CD4-positive, alpha-beta memory T cell (primary cell): Measurements from ENCODE around the gene KIAA1217. TPM values are rescaled to one million over a fixed set of nuclear protein-coding genes. Genes with fewer than 3 reads are reported as not detected.
"Not testable (repeated sequence)": the region's sequence is repeated elsewhere in the genome, so short reads cannot be mapped to it uniquely, and the experiment has no call there.

ENCODE experiments used
- CTCF ChIA-PET: fragments of 350-600 bp; sonication (Branson Sonifier 250); formaldehyde crosslinking; loops from one replicate; lab custom pipeline; 2021; ENCODE audit warnings: inconsistent platforms; ENCODE audit not compliant: partially characterized antibody; lab: Charles Lee
- POLR2A ChIA-PET: fragments of 350-600 bp; sonication (Branson Sonifier 250); formaldehyde crosslinking; loops from one replicate; lab custom pipeline; 2021; ENCODE audit not compliant: partially characterized antibody; lab: Charles Lee
- DNase-seq, 5 donors: peaks; one replicate each; pipeline versions ENCODE4 v3.0.0 to v3.0.0-alpha.2; 2020 to 2022; ENCODE audit warnings: mixed read lengths in 1 of 5
- H3K27ac ChIP-seq: one replicate; pipeline ENCODE4 v1.7.0; 2013; ENCODE audit warnings: low read depth, low read length
- H3K27me3 ChIP-seq: 2 replicates; pipeline ENCODE4 v1.7.0; 2013; ENCODE audit warnings: mild to moderate bottlenecking, low read length, moderate library complexity; ENCODE audit not compliant: insufficient read depth
- H3K36me3 ChIP-seq: 2 replicates; pipeline ENCODE4 v1.7.0; 2013; ENCODE audit warnings: mild to moderate bottlenecking, low read length, moderate library complexity; ENCODE audit not compliant: insufficient read depth
- H3K4me1 ChIP-seq: 2 replicates; pipeline ENCODE4 v1.7.0; 2013; ENCODE audit warnings: mild to moderate bottlenecking, low read length, moderate library complexity; ENCODE audit not compliant: insufficient read depth
- H3K4me3 ChIP-seq, 2 donors: one replicate each; pipeline ENCODE4 v1.7.0; 2013; ENCODE audit warnings: low read length in 2 of 2, mild to moderate bottlenecking in 1 of 2
- H3K9me3 ChIP-seq, 2 donors: one replicate each; pipeline ENCODE4 v1.7.0; 2013; ENCODE audit warnings: low read length in 2 of 2, control low read depth in 1 of 2; ENCODE audit not compliant: control insufficient read depth in 1 of 2
- H3K27ac Mint-ChIP-seq, 7 donors: one replicate each; pipeline ENCODE4 v1.8.0; 2020 to 2021; ENCODE audit warnings: mixed read lengths in 7 of 7, mild to moderate bottlenecking in 6 of 7, inconsistent platforms in 3 of 7, moderate library complexity in 3 of 7
- H3K27me3 Mint-ChIP-seq, 2 donors: one replicate each; pipeline ENCODE4 v1.8.0; 2020 to 2021; ENCODE audit warnings: mixed read lengths in 2 of 2
- H3K36me3 Mint-ChIP-seq, 2 donors: one replicate each; pipeline ENCODE4 v1.8.0; 2020 to 2021; ENCODE audit warnings: mixed read lengths in 2 of 2, inconsistent platforms in 1 of 2, mild to moderate bottlenecking in 1 of 2
- H3K4me1 Mint-ChIP-seq, 4 donors: one replicate each; pipeline ENCODE4 v1.8.0; 2020 to 2021; ENCODE audit warnings: mixed read lengths in 4 of 4, mild to moderate bottlenecking in 1 of 4
- H3K4me3 Mint-ChIP-seq, 8 donors: one replicate each; pipeline ENCODE4 v1.8.0; 2020 to 2021; ENCODE audit warnings: mixed read lengths in 8 of 8, mild to moderate bottlenecking in 7 of 8, moderate library complexity in 6 of 8, inconsistent platforms in 3 of 8
- H3K9me3 Mint-ChIP-seq, 8 donors: one replicate each; pipeline ENCODE4 v1.8.0; 2020 to 2021; ENCODE audit warnings: mixed read lengths in 8 of 8, mild to moderate bottlenecking in 5 of 8, inconsistent platforms in 3 of 8, moderate library complexity in 1 of 8
- intact Hi-C: fragments of 100-400 bp; cut with micrococcal nuclease; formaldehyde crosslinking; loops from one replicate; pipeline ENCODE4 v1.15.1; 2023
- polyA plus RNA-seq, 2 donors: library from polyadenylated mRNA; unstranded; fragments of 300-500 nt; fragmentation: Illumina TruSeq; gene quantifications; one replicate each; pipeline ENCODE4 v1.2.3, GENCODE V29; 2021
- total RNA-seq, 2 experiments: library from RNA; stranded (reverse); gene quantifications; one replicate each; pipeline ENCODE4 v1.2.3, GENCODE V29; 2021

KIAA1217 gene
- total and polyA plus RNA-seq, 4 experiments from 2014 or later = 0.69 to 0.75 (median 0.70) TPM; not detected in 1

- no peak overlapping the region for H3K4me3 ChIP-seq
- H3K9me3 ChIP-seq = no peaks in the 10 kb centered on the region
- Mint-ChIP-seq H3K4me3 (no peak overlapping the region), H3K27ac (no peak overlapping the region), H3K36me3 (no peaks in the 10 kb centered on the region), H3K27me3 (peaks cover 4 to 5% of the 10 kb centered on the region in 2 donors), H3K9me3 (peaks cover 3 to 13% (median 5%) of the 10 kb centered on the region in 8 donors), H3K4me1 (peaks cover 5 to 9% (median 7%) of the 10 kb centered on the region in 4 donors)
- H3K27ac ChIP-seq = no peak overlapping the region
- ChIA-PET POLR2A (no interaction called here), CTCF (no interaction called here)
- H3K27me3 ChIP-seq = no peaks in the 10 kb centered on the region
- peaks cover 4% of the 10 kb centered on the region for H3K4me1 ChIP-seq
- intact Hi-C loops = no loop called here
- no peak for DNase-seq
- no peaks in the 10 kb centered on the region for H3K36me3 ChIP-seq
These were observed 270.9 kb downstream of the KIAA1217 start for GRCh38 chr10:24479806-24480205.

GRCh38 chr10:24480447-24480846 lies 271.5 kb downstream of the KIAA1217 start:
- CTCF ChIA-PET = interaction anchor here (1.4 kb wide), 1 partner anchor 38 kb away, joined by 4 read pairs; no protein-coding TSS in a partner anchor
- Mint-ChIP-seq H3K4me3 (no peak overlapping the region), H3K4me1 (peaks cover 5 to 9% (median 7%) of the 10 kb centered on the region in 4 donors), H3K27ac (no peak overlapping the region), H3K36me3 (no peaks in the 10 kb centered on the region), H3K27me3 (peaks cover 4 to 5% of the 10 kb centered on the region in 2 donors), H3K9me3 (peaks cover 3 to 8% (median 5%) of the 10 kb centered on the region in 8 donors)
- Histone ChIP-seq H3K36me3 (no peaks in the 10 kb centered on the region), H3K4me1 (peaks cover 4% of the 10 kb centered on the region), H3K27me3 (no peaks in the 10 kb centered on the region), H3K9me3 (no peaks in the 10 kb centered on the region), H3K4me3 (no peak overlapping the region), H3K27ac (no peak overlapping the region)
- no peak for DNase-seq
- intact Hi-C loops = no loop called here
- POLR2A ChIA-PET = no interaction called here

- H3K4me1 ChIP-seq = peaks cover 4% of the 10 kb centered on the region
- DNase-seq = no peak
These were observed 272.3 kb downstream of the KIAA1217 start for GRCh38 chr10:24481241-24481640.

GRCh38 chr10:24482713-24483112 lies 273.8 kb downstream of the KIAA1217 start:
- DNase-seq, H3K4me3 ChIP-seq, POLR2A ChIA-PET, H3K9me3 Mint-ChIP-seq, H3K4me3 Mint-ChIP-seq, CTCF ChIA-PET, H3K9me3 ChIP-seq, H3K4me1 Mint-ChIP-seq, intact Hi-C loops, H3K27ac Mint-ChIP-seq, H3K4me1 ChIP-seq, H3K36me3 Mint-ChIP-seq, H3K27me3 Mint-ChIP-seq, H3K27ac ChIP-seq, H3K36me3 ChIP-seq, H3K27me3 ChIP-seq: not testable (repeated sequence)

More at GRCh38 chr10:24481241-24481640, 272.3 kb downstream of the KIAA1217 start:
- H3K9me3 Mint-ChIP-seq = peaks cover 0 to 8% (median 3%) of the 10 kb centered on the region in 8 donors
- intact Hi-C loops = no loop called here
- CTCF ChIA-PET = interaction anchor here (1.4 kb wide), 1 partner anchor 38 kb away, joined by 4 read pairs; no protein-coding TSS in a partner anchor
- no peak overlapping the region for H3K27ac Mint-ChIP-seq
- H3K4me3 Mint-ChIP-seq = no peak overlapping the region
- Histone ChIP-seq H3K36me3 (no peaks in the 10 kb centered on the region), H3K27me3 (no peaks in the 10 kb centered on the region), H3K4me3 (no peak overlapping the region), H3K9me3 (no peaks in the 10 kb centered on the region), H3K27ac (no peak overlapping the region)
- POLR2A ChIA-PET = no interaction called here
- peaks cover 4 to 5% of the 10 kb centered on the region in 2 donors for H3K27me3 Mint-ChIP-seq
- no peaks in the 10 kb centered on the region for H3K36me3 Mint-ChIP-seq
- peaks cover 5 to 9% (median 7%) of the 10 kb centered on the region in 4 donors for H3K4me1 Mint-ChIP-seq

GRCh38 chr10:24483701-24484100 lies 274.8 kb downstream of the KIAA1217 start:
- H3K4me1 ChIP-seq = peaks cover 4% of the 10 kb centered on the region
- Mint-ChIP-seq H3K27me3 (peaks cover 3% of the 10 kb centered on the region in 2 donors), H3K4me1 (peaks cover 5 to 9% (median 7%) of the 10 kb centered on the region in 4 donors), H3K27ac (peak overlapping the region in 3 of 7 donors; percentile 30 to 76 (median 42)), H3K36me3 (no peaks in the 10 kb centered on the region), H3K9me3 (peaks cover 0 to 8% (median 3%) of the 10 kb centered on the region in 8 donors), H3K4me3 (peak overlapping the region in 4 of 8 donors; percentile 2 to 13 (median 2))
- ChIA-PET POLR2A (no interaction called here), CTCF (no interaction called here)
- H3K27ac ChIP-seq = no peak overlapping the region
- no peaks in the 10 kb centered on the region for H3K36me3 ChIP-seq
- no peaks in the 10 kb centered on the region for H3K9me3 ChIP-seq
- no peak overlapping the region for H3K4me3 ChIP-seq
- intact Hi-C loops = no loop called here
- H3K27me3 ChIP-seq = no peaks in the 10 kb centered on the region
- peak in 4 of 5 donors; percentile 8 to 48 (median 14) for DNase-seq

- intact Hi-C loops = no loop called here
- POLR2A ChIA-PET = no interaction called here
- Mint-ChIP-seq H3K4me3 (no peak overlapping the region), H3K27ac (no peak overlapping the region), H3K36me3 (no peaks in the 10 kb centered on the region), H3K9me3 (peaks cover 0 to under 1% (median 0%) of the 10 kb centered on the region in 8 donors), H3K4me1 (peaks cover 5 to 9% (median 7%) of the 10 kb centered on the region in 4 donors), H3K27me3 (peaks cover 3% of the 10 kb centered on the region in 2 donors)
- H3K27me3 ChIP-seq = no peaks in the 10 kb centered on the region
- H3K27ac ChIP-seq = no peak overlapping the region
- no peak for DNase-seq
- H3K36me3 ChIP-seq = no peaks in the 10 kb centered on the region
- no peak overlapping the region for H3K4me3 ChIP-seq
- H3K4me1 ChIP-seq = peaks cover 4% of the 10 kb centered on the region
- CTCF ChIA-PET = interaction anchor here (1.2 to 1.3 kb wide), 2 partner anchors 18 to 597 kb away, joined by 3 to 4 read pairs; no protein-coding TSS in a partner anchor
- H3K9me3 ChIP-seq = no peaks in the 10 kb centered on the region
These were observed 275.8 kb downstream of the KIAA1217 start for GRCh38 chr10:24484771-24485170.

- no peak overlapping the region for H3K27ac Mint-ChIP-seq
These were observed 276.4 kb downstream of the KIAA1217 start for GRCh38 chr10:24485304-24485703.

More at GRCh38 chr10:24485304-24485703, 276.4 kb downstream of the KIAA1217 start:
- peaks cover 5 to 9% (median 7%) of the 10 kb centered on the region in 4 donors for H3K4me1 Mint-ChIP-seq
- no peak for DNase-seq
- H3K4me1 ChIP-seq = peaks cover 4% of the 10 kb centered on the region
- H3K9me3 Mint-ChIP-seq = no peaks in the 10 kb centered on the region
- POLR2A ChIA-PET = no interaction called here
- no peaks in the 10 kb centered on the region for H3K36me3 ChIP-seq
- intact Hi-C loops = no loop called here
- H3K9me3 ChIP-seq = no peaks in the 10 kb centered on the region
- H3K27me3 Mint-ChIP-seq = peaks cover 3% of the 10 kb centered on the region in 2 donors
- no peak overlapping the region for H3K27ac ChIP-seq
- no peak overlapping the region for H3K4me3 ChIP-seq
- H3K4me3 Mint-ChIP-seq = no peak overlapping the region
- CTCF ChIA-PET = interaction anchor here (1.2 to 1.3 kb wide), 2 partner anchors 18 to 596 kb away, joined by 3 to 4 read pairs; no protein-coding TSS in a partner anchor
- H3K36me3 Mint-ChIP-seq = no peaks in the 10 kb centered on the region
- H3K27me3 ChIP-seq = no peaks in the 10 kb centered on the region
